ENCODE results near the gene LRMDA.

The LRMDA gene

DNA sequence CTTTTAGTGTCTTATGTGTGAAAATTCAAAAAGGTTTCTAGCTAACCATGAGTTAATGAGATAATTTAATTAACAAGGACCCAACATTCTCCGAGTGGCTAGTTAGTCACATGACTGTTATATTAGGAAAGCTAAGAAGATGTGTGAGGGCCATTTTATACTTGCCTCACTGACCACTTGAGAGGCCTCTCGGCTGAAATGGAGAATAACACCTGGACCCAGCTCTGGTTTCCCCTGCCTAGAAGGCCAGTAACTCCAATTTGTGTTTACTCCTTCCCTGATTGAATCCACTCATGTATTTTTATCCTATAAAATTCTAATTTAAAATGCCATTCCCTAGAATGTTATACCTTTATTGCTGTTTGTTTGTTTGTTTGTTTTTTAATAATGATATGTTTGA, 1115.0 kb downstream of the LRMDA start:
- ChIA-PET POLR2A (no interaction called here), CTCF (interaction anchor here (0.6 to 1.5 kb wide), 13 partner anchors 15 to 1151 kb away, joined by 3 to 8 read pairs (median 3); partner anchors contain the start of gene ZNF503)
- TF ChIP-seq ZNF174 (tag by site-specific recombination; IDR thresholded peaks at IDR 0.05) (no peak), ZFP69B (tag by site-specific recombination; IDR thresholded peaks at IDR 0.05) (no peak), ZNF514 (tag by site-specific recombination; IDR thresholded peaks at IDR 0.05) (no peak), ZNF311 (tag by site-specific recombination; IDR thresholded peaks at IDR 0.05; ENCODE audit: borderline replicate concordance) (no peak), ZNF148 (tag by site-specific recombination; IDR thresholded peaks at IDR 0.05; ENCODE audit: borderline replicate concordance) (no peak), KLF8 (tag by site-specific recombination; IDR thresholded peaks at IDR 0.05) (no peak), ZNF747 (tag by site-specific recombination; IDR thresholded peaks at IDR 0.05) (no peak), ZNF792 (tag by site-specific recombination; IDR thresholded peaks at IDR 0.05) (no peak), KLF1 (tag by site-specific recombination; IDR thresholded peaks at IDR 0.05) (no peak), ZNF610 (tag by site-specific recombination; IDR thresholded peaks at IDR 0.05; ENCODE audit: borderline replicate concordance) (no peak), ZNF654 (tag by site-specific recombination; IDR thresholded peaks at IDR 0.05; ENCODE audit: low read depth) (no peak), ZNF549 (tag by site-specific recombination; IDR thresholded peaks at IDR 0.05) (no peak), ZSCAN16 (tag by site-specific recombination; IDR thresholded peaks at IDR 0.05) (no peak), GFI1B (tag by site-specific recombination; IDR thresholded peaks at IDR 0.05) (no peak), ZNF76 (tag by site-specific recombination; IDR thresholded peaks at IDR 0.05; ENCODE audit: borderline replicate concordance, low read depth) (no peak), ZNF426 (tag by site-specific recombination; IDR thresholded peaks at IDR 0.05) (no peak)
- TF ChIP-seq, protein P1, sequence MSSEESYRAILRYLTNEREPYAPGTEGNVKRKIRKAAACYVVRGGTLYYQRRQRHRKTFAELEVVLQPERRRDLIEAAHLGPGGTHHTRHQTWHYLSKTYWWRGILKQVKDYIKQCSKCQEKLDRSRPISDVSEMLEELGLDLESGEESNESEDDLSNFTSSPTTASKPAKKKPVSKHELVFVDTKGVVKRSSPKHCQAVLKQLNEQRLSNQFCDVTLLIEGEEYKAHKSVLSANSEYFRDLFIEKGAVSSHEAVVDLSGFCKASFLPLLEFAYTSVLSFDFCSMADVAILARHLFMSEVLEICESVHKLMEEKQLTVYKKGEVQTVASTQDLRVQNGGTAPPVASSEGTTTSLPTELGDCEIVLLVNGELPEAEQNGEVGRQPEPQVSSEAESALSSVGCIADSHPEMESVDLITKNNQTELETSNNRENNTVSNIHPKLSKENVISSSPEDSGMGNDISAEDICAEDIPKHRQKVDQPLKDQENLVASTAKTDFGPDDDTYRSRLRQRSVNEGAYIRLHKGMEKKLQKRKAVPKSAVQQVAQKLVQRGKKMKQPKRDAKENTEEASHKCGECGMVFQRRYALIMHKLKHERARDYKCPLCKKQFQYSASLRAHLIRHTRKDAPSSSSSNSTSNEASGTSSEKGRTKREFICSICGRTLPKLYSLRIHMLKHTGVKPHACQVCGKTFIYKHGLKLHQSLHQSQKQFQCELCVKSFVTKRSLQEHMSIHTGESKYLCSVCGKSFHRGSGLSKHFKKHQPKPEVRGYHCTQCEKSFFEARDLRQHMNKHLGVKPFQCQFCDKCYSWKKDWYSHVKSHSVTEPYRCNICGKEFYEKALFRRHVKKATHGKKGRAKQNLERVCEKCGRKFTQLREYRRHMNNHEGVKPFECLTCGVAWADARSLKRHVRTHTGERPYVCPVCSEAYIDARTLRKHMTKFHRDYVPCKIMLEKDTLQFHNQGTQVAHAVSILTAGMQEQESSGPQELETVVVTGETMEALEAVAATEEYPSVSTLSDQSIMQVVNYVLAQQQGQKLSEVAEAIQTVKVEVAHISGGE (tag by site-specific recombination; conservative IDR thresholded peaks at IDR 0.05; ENCODE audit: low read depth) = no peak
- TF ChIP-seq, protein P2, sequence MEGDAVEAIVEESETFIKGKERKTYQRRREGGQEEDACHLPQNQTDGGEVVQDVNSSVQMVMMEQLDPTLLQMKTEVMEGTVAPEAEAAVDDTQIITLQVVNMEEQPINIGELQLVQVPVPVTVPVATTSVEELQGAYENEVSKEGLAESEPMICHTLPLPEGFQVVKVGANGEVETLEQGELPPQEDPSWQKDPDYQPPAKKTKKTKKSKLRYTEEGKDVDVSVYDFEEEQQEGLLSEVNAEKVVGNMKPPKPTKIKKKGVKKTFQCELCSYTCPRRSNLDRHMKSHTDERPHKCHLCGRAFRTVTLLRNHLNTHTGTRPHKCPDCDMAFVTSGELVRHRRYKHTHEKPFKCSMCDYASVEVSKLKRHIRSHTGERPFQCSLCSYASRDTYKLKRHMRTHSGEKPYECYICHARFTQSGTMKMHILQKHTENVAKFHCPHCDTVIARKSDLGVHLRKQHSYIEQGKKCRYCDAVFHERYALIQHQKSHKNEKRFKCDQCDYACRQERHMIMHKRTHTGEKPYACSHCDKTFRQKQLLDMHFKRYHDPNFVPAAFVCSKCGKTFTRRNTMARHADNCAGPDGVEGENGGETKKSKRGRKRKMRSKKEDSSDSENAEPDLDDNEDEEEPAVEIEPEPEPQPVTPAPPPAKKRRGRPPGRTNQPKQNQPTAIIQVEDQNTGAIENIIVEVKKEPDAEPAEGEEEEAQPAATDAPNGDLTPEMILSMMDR (tag by site-specific recombination; IDR thresholded peaks at IDR 0.05) = no peak

More for the DNA sequence above, 1115.0 kb downstream of the LRMDA start:
- Histone ChIP-seq H3K36me3 (ENCODE audit: control insufficient read depth in 2 of 2, insufficient read depth in 1 of 2, low read length in 2 of 2) (no peaks in the 10 kb centered on the region), H3K4me3 (ENCODE audit: low read depth, low read length) (no peak overlapping the region), H3K9me3 (ENCODE audit: control insufficient read depth, insufficient read depth, low read depth, low read length) (no peaks in the 10 kb centered on the region), H3K27ac (ENCODE audit: extremely low read depth, low read depth, low read length) (no peak overlapping the region), H3K4me1 (ENCODE audit: control insufficient read depth, insufficient read depth, low read length) (no peaks in the 10 kb centered on the region)
